ENCODE results near the gene JPH3.
"Not testable (repeated sequence)": the region's sequence is repeated elsewhere in the genome, so short reads cannot be mapped to it uniquely, and the experiment has no call there.

Gene JPH3

DNA sequence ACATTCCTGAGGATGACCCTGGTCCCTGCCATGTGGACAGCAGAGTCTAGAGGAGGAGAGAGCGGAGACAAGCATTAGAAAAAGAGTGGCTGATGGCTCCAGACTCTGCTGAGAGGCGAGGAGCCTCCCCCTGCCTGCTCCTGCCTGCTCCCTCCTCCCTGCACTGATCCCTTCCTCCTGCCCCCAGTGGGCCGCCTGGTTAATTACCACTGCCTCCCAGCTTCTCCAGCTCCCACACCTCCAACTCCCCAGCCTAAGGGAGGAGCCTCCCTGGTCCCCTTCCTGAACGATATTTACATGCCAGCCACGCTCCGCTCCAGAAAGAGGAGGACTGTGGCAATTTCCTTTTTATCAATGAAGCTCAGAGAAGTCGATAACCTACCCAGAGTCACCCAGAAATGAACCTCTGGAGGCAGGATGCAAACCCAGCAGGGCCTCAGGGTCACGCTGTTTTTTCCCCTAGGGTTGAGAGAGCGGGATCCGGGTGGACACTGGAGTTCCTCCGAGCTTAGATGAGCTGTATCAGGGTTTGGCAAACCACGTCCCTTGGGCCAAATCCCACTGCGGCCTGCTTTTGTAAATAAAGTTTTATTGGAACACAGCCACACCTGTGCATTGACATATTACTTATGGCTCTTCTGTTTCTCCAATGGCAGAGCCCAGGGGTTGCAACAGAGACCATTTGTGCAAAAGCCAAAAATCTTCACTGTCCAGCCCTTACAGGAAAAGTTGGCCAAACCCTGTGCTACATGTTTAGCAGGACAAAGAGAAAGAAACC lies 27.1 kb upstream of the JPH3 start:
- no peak for DNase-seq

DNA sequence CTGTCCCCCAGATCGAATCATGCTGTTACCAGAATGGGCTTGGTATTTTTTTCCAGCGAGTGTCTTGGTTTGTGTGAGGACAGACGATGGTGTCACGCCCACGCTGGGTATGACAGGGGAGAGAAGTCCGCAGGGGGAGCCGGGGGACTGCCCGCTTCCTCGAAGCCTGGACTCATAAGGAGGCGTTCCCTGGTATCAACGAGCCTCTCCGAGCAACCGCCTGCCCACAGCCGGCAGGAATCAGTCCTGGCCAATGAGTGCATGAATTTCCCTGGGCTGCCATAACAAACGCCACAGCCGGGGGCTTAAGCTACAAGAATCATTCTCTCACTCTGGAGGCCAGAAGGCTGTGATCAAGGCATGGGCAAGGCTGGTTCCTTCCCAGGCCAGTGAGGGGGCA lies 26.1 kb upstream of the JPH3 start:
- no peak for DNase-seq

DNA sequence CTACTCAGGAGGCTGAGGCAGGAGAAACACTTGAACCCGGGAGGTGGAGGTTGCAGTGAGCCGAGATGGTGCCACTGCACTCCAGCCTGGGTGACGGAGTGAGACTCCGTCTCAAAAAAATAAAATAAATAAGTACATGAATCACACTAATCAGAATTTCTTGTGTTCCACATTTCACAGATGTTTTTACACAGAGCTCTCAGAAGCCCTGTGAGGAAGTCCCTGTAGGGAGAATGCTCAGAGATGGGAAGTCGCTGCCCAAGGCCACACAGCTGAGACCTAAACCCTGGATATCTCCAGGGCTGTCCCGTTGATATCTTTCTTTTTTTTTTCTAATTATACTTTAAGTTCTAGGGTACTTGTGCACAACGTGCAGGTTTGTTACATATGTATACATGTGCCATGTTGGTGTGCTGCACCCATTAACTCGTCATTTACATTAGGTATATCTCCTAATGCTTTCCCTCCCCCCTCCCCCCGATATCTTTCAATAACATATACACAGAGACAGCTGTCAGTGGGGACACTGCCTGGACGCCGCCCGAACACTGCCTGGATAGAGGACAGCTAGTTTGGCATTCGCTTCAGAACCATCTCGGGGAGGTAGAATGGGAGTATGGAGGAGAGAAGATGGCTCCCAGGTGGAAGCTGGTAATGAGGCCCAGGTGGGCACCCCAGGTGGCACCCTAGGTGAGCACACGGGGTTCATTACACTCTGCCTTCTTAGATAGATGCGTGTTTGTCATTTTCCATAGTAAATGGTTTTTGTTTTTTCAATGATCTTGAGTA lies 24.0 kb upstream of the JPH3 start:
- DNase-seq: not testable (repeated sequence)

DNA sequence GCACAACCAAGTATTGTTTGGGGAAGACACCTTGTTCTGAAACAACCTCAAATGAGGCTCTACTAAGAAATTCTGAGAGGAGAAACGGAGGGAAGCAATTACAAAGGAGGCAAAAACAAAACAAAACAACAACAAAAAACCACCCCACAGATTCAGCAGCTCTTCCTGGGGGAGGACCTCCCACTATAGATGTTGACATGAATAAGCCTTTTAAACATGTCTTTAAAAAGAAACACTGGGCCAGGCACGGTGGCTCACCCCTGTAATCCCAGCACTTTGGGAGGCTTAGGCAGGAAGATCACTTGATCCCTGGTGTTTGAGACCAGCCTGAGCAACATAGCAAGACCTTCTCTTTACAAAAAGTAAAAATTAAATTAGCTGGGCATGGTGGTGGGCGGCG lies 22.6 kb upstream of the JPH3 start:
- DNase-seq: no peak

DNA sequence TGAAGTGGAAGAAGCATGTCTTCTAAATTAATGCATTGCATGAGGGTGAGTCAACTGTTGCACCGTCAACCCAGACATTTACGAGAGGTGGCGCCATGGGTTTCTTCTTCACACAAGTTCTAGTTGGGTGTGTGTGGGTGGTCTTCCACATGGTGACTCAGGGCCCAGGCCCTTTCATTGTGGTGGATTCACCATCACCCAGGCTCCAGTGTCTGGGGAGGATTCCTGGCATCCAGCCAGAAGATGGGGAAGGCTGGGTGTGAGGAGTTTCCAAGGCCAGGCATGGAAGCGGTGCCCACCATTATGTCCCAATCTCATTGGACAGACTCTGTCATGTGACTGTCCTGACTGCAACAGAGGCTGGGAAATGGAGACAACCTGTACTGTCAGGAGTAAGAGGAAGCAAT lies 21.4 kb upstream of the JPH3 start:
- no peak for DNase-seq

DNA sequence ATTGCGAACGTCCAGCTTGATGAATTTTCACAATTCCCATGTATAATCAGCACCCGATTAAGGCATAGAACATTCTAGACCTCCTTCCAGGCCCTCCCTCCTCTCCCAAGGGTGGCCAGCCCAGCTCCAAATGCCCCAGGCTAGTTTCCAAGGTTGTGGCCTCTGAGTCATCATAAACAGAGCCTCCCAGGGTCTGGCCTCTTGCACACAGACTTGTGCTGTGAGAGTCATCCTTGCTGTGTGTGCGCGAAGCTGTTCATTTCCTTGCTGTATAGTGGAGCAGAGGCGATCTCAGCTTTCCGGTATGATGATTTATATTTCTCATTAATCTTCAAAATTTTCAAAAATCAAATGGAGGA lies 20.5 kb upstream of the JPH3 start:
- DNase-seq: no peak

DNA sequence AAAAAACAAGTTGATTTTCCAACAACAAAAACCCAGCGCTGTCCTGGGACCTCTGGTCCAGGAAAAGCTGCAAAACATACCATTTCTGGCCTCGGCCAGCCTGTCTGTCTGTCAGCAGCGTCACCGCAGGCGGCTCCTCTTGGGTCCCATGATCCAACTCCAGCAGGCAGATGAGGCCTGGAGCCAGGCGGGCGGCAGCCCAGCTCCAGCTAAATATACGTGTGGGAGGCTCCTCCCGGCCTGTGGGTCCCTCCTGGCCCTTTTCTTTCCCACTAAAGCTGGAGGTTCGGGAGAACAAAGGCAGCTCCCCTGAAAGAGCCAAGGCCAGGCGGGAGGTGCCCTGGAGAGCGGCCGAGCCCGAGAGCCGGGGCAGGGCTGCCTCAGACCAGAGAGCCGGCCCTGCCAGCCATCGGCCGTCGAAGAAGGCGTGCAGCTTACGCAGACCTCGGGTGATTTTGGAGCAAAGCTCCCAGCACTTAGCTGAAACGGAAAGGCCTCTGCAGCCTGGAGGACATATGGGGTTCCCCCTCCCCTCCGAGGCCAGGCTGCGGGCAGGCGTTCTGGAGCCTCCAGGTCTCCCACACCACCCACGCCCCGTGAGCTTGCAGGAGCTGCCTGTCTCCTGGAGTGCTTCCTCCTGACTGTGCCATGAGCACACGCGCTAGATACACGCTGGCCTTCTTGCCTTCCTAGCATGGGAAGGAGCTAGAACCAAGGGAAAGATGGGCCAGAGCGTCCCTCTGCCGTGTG lies 19.9 kb upstream of the JPH3 start:
- no peak for DNase-seq

DNA sequence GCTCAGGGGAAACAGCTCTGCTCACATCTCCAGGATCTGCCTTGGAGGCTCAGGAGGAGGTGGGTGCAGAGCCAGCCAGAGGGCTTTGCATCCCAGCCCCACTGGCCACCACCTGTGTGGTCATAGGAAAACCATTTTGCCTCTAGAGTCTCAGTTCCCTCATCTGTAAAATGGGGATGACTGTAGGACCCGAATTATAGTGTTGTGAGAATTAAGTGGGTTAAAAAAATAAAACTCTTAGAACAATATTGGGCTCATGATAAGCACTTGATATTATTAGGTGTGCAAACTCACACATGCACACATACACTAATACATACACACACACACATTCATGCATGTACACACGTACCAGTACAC lies 19.4 kb upstream of the JPH3 start:
- DNase-seq: no peak

DNA sequence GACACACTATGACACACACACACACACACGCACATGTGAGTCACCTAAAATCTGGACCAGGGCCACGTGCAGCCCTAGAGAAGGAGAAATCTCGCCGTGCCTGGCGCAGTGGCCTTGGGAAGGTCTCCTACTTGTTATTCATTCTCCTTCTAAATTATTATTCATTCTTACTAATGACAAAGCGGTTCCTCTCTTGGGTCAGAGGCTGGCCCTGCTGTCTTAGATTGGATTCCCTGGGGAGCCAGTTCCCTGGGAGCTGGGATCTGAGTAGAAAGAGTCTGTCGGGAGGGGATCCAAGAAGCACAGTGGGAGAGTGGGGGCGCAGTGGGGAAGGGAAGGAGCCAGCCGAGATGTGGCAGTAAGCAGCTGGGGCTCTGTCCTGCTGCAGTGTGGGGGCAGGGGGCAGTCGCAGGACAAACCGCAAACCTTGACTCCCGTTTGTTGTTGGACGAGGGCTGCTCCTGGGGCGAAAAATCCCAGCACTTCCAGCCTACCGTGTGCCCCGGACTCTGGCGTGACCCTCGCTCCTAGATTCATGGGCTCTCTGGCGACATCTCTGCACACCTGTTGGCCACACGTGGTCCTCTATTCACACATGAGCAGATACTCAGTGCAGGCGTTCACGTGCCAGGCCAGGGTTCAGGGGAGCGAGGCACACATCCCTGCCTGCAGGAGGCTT lies 18.7 kb upstream of the JPH3 start:
- no peak for DNase-seq

DNA sequence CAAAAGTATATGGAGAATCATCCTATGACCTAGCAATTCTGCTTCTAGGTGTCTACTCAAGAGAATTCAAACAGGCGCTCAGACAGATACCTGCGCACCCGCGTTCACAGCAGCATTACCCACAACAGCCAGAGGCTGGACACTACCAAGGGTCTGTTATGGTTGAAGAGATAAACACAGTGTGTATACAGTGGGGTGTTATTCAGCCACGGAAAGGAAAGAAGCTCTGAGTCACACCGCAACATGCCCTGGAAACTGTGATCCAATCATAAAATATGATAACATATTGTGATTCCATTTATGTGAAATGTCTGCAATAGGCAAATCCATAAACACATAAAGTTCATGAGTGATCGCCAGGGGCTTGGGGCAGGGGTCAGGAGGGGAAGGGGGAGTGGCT lies 18.0 kb upstream of the JPH3 start:
- no peak for DNase-seq

DNA sequence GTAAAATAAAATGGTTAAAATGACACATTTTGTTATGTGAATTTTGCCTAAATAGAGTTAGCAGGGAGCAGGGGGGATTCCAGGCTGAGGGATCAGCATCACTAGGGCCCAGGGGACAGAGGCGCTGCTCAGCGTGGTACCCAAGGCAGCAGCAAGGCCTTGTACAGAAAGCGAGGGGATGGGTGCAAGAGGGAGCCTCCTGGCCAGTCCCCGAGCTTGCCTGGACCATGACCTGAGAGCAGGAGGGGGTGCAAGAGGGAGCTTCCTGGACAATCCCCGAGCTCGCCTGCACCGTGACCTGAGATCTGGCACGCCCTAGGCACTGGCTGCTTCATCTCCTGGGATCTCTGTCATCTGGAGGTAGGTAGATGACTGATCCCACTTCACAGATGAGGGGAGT lies 17.3 kb upstream of the JPH3 start:
- no peak for DNase-seq

DNA sequence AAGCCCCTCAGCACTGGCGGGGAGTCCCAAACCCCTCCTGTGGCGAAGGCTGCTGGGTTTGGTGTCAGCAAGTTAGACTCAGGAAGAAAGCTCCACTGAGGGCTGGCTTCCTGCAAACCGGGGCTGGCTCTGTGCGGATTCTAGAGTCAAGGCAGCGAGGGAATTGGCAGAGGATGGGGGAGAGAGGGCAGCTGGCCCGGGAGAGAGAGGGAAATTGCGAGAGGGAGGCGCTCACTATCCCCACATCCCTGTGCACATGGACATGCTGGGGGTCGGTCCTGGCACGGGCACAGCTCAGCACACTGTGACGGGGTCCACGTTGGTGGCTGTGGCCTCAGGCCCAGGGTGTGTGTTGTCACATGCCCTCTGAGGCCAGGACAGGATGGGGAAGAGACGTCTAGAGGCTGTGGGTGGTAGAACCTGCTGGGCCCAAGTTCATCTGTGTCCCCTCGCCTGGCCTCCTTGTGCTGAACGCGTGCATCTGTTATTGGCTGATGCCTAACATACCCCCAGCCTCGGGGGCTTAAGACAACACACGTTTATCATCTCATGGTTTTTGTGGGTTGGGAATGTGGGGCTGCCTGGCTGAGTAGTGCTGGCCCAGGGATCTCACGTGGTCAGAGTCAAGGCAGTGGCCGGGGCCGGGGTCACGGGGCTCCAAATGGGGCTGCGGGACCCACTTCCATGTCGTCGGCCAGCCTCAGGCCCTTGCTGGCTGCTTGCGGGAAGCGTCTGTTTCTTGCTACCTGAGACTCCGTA lies 16.7 kb upstream of the JPH3 start:
- no peak for DNase-seq

DNA sequence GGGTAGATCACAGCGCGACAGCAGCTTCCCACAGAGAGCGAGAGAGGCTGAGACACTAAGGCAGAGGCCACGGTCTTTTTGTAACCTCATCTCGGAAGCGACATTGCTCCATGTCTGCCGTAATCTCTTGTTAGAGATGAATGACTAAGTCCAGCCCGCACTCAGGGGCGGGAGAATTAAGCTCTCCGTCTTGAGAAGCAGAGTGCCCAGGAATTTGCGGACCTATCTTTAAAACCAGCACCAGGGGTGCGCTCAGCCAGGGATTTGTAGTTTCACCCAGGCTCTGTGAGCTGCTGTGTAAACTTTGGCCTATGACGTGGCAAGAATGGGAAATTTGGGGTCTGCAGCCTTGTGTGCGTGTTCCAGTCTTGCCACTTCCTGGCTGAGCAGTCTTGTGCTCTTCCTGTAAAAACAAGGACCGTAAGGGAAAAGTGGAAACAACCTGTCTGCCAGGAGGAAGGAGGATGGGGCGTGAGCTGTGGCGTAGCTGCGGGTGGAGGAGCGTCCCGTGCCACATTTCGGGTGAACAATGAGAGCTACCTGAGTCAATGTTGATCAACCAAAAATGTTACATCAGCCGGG lies 16.0 kb upstream of the JPH3 start:
- no peak for DNase-seq

DNA sequence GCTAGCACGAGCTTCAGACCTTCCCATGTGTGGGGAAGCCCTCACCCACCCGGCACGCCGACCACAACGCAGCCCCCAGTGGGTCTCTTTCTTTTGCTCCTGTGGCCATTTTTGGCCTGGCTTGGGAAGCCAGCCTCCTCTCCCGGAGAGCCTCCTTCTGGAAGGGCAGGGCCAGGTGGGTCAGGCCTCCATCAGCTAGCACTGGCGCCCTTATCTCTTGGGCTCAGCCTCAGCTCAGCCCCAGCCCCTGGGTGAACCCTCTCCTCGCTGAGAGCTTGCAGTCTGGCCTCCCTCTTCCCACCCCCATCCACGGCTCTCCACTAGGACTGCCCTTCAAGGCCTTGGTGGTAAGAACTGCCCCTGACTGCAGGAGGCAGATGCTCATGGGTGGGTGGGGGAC lies 14.7 kb upstream of the JPH3 start:
- DNase-seq: no peak

DNA sequence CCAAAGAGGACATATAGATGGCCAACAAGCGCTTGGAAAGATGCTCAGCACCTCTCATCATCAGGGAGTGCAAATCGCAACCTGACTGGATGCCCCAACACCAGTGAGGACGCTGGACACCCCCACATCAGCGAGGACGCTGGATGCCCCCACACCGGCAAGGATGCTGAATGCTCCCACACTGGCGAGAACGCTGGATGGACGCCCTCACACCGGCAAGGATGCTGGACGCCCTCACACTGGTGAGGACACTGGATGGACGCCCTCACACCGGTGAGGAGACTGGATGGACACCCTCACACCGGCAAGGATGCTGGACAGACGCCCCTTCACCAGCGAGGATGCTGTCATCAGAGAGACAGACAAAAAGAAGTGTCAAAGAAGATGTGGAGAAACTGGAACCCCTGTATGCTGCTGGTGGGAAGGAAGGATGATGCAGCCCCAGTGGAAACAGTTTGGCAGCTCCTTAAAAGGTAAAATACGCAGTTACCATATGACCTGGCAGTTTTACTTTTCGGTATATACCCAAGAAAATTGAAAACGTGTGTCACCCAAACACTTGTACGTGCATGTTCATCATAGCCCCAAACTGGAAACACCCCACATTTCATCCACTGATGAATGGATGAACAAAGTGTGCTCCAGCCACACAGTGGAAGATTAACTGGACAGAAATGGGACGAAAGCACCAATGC lies 10.1 kb upstream of the JPH3 start:
- DNase-seq: no peak

DNA sequence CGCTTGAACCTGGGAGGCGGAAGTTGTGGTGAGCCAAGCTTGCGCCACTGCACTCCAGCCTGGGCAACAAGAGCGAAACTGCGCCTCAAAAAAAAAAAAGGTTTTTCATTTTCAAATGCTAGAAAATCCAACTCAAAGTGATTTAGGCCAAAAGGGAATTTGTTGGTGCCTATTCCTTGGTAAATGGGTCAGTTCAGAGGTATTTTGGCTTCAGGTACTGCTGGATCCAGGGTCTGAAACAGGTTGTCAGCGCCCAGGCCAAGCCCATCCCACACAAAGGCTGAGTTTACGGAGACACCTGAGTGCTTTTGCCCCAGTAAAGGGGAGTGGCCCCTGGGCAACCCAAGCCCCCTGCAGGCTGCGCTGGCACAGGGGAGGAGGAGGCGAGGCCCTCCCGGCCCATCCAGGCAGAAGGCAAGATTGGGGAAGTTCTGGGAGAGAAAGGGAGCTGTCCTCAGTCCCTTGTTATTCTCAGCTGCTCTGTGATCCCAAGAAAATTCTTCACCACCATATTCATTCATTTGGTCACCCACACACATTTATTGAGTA lies 8.5 kb upstream of the JPH3 start:
- no peak for DNase-seq

DNA sequence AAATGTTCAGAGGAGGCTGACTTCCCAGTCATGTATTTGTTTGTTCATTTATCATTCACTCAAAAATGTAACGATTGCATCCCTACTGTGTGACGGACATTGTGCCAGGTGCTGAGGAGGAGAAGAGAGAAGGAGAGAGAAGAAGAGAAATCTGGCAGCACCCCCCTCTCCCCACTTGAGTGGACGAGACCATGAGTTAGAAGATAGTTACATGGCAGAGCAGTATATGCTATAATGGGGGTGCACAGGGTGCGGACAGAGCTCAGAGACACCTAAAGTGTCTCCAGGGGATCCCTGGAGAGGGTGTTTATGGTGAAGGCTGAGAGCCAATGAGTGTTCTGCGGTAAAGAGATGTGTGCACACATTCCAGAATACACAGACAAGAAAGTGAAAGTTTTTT lies 6.6 kb upstream of the JPH3 start:
- no peak for DNase-seq

DNA sequence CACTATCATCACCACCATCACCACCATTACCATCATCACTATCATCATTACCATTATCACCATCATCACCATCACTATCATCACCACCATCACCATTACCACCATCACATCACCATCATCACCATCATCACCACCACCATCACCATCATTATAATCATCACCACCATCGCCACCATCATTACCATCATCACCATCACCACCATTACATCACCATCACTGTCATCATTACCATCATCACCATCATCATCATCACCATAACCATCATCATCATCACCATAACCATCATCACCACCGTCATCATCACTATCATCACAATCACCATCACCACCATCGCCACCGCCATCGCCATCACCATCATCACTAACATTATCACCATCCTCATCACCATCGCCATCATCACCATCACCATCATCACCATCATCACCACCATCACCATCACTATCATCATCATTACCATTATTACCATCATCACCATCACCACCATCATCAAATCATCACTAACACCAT lies 4.9 kb upstream of the JPH3 start:
- no peak for DNase-seq

DNA sequence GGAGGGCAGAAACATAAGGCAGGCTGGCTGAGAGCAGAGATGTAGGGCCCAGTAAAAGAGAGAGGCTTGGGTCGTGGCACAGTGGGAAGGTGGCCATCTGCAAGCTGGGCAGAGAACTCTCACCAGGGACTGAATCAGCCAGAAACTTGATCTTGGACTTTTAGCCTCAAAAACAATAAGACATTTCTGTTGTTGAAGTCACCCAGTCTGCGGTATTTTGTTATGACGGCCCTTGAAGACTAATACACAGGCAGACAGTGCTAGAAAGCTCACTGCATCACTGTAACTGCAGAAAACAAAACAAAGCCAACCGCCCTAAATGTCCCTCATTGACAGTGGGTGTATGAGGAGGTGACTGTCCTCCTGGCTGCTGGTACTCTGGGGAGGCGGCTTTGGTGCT lies 3.9 kb upstream of the JPH3 start:
- DNase-seq: no peak

DNA sequence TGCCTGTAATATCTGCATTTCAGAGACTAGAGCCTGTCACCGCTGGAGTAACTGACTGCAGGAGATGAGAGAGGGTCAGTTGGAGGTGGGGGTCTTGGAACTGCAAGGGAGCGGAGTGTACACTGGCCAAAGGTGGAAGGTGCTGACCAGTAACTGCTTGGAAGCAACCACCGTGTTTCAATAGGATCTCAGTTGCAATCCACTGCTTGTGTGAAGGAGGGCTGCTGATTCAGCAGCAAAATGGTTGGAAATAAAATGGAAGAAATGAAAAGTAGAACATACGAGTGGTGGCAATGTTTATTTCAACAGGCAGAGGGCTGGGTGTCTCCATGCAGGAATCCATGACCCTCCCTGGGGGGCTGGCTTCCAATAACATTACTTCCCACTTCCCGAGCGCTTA lies 2.1 kb upstream of the JPH3 start:
- DNase-seq: no peak

DNA sequence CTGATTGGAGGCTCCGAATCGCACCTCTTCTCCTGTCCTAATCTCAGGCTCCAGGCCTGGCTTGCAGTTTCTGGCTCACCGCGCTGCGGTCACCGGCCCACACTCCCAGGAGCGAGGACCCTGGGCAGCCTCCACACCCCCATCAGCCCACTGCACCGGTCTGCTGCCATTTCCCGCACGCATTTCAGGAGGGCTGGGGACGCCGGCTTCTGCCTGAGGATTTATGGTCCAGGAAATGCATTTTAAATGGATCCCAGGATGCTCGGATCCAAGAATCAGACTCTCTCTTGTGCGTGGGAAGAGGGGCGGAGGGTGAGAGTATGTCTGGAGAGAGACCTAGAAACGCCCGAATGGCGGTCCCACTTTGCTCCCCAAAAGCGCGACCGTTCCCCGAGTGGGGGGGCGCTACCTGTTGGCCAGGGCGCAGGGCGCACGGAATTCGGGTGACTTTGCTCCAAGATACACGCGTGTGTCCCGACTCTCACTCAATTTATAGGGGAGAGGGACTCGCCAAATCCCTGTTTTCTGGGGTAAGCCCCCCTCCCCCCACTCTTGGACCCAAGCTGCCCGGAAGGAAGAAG lies 817 bp upstream of the JPH3 start:
- no peak for DNase-seq

Data from NCI-H345 (cell line).